Measurements from ENCODE around the gene PLCD1. TPM values are rescaled to one million over a fixed set of nuclear protein-coding genes. Genes with fewer than 3 reads are reported as not detected.
A peak's percentile ranks its signal among the peaks of the same experiment; 100 is the strongest.
"Not testable (repeated sequence)": the region's sequence is repeated elsewhere in the genome, so short reads cannot be mapped to it uniquely, and the experiment has no call there.

Gene PLCD1
- total RNA-seq, 1 donor from 2014 or later, result 28.7 TPM

DNA sequence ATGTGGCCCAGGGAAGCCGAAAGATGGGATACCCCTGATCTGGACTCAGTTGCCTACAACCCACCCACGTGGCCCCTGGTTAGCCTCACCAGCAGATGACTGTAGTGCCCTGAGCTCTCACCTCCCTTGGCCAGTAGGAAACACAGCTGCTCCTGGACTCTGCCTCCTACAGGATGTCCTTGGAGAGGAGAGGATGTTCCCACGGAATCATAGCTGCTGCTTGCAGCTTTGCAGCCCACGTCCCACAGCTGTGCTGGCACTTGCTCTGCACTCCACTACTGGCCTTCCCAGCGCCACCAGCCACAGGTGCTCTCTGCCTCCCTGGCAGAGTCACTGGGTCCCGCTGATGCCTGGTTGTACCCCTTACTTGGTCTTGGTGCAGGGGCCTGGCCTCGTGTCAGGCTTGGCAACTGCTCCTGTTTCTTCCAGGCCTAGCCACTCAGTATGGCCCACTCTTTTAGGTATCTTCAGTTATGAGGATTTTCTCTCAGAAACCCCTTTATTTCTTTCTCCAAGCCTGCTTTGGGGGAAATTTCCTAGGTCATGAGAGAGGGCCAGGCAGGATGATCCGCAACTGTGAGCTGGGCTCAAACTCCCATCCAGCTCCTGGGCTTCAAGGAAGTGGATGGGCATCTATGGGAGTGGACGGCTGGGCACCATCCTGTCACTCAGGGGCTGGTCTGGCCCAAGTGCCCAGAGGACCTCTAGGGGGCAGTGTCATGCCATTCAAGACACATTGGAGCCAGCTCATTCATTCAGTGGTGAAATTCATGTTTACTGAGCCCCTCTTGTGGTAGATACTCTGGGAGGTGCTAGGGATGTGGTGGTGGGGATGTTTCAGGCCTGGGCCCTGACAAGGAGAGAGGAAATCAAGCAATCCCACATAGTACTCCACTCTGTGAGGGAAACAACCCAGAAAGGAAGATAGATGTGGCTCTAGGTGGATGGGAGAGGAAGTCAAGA, 55.0 kb downstream of the PLCD1 start:
- H3K9me3 Mint-ChIP-seq, result no peaks in the 10 kb centered on the region
- peaks cover 30% of the 10 kb centered on the region for H3K36me3 Mint-ChIP-seq
- H3K4me1 Mint-ChIP-seq (ENCODE audit: unreplicated experiment), result peaks cover 17% of the 10 kb centered on the region
- H3K4me3 Mint-ChIP-seq, result peak overlapping the region; percentile 24
- no peaks in the 10 kb centered on the region for H3K27me3 Mint-ChIP-seq
- TF ChIP-seq, protein P1, sequence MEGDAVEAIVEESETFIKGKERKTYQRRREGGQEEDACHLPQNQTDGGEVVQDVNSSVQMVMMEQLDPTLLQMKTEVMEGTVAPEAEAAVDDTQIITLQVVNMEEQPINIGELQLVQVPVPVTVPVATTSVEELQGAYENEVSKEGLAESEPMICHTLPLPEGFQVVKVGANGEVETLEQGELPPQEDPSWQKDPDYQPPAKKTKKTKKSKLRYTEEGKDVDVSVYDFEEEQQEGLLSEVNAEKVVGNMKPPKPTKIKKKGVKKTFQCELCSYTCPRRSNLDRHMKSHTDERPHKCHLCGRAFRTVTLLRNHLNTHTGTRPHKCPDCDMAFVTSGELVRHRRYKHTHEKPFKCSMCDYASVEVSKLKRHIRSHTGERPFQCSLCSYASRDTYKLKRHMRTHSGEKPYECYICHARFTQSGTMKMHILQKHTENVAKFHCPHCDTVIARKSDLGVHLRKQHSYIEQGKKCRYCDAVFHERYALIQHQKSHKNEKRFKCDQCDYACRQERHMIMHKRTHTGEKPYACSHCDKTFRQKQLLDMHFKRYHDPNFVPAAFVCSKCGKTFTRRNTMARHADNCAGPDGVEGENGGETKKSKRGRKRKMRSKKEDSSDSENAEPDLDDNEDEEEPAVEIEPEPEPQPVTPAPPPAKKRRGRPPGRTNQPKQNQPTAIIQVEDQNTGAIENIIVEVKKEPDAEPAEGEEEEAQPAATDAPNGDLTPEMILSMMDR (conservative IDR thresholded peaks at IDR 0.05), result peak; percentile 82
- H3K27ac Mint-ChIP-seq, result peak overlapping the region; percentile 88
- DNase-seq (ENCODE audit: extremely low spot score, unreplicated experiment), result no peak

DNA sequence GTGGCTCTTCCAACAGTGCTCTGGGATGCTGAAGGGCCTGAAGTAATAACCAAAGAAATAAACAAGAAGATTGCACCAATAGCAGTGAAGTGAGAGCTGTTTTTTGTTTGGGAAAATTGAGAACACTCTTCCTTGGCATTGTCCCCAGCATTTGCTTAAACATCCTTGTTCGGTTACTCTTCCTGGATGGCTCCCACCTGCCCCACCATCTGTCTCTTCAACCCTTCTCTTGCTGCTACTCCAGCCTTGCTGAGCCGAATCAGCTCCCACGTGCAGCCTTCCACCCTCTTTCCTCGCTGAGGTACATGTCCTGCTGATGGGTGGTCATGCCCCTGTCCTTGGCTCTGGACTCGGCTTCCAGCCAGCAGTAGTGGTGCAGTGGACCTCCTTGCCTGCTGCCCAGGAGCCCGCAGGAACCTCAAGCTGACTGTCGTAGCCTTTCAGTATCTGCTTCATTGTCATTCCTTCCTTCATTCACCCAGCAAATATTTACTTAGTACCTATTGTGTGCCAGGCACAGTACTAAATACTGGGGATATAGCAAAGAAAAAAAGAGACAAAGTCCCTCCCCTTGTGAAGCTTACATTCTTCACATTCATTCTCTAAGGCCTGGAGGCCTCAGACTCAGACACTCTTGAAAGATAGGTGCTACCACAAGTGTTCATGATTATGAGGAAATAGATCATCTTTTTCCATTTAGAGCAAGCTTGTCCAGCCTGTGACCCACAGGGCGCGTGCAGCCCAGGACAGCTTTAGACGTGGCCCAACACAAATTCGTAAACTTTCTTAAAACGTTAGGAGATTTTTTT, 56.0 kb downstream of the PLCD1 start:
- no peak for DNase-seq (ENCODE audit: extremely low spot score, unreplicated experiment)
- no peaks in the 10 kb centered on the region for H3K27me3 Mint-ChIP-seq
- H3K9me3 Mint-ChIP-seq, result no peaks in the 10 kb centered on the region
- TF ChIP-seq, protein P1 (conservative IDR thresholded peaks at IDR 0.05), result no peak
- H3K4me3 Mint-ChIP-seq, result peak overlapping the region; percentile 24
- H3K36me3 Mint-ChIP-seq, result peaks cover 32% of the 10 kb centered on the region
- peaks cover 23% of the 10 kb centered on the region for H3K4me1 Mint-ChIP-seq (ENCODE audit: unreplicated experiment)
- H3K27ac Mint-ChIP-seq, result peak overlapping the region; percentile 88

DNA sequence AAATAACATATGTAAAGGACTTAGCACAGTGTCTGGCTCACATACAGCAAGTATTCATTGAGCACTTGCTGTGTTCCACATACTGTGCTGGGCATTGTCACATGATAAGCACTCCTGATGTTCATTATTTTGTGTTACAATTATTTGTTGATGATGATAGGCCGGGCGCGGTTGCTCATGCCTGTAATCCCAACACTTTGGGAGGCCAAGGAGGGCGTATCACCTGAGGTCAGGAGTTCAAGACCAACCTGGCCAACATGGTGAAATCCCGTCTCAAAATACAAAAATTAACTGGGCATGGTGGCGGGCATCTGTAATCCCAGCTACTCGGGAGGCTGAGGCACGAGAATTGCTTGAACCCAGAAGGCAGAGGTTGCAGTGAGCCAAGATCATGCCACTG, 57.4 kb downstream of the PLCD1 start:
- H3K27ac Mint-ChIP-seq; DNase-seq (ENCODE audit: extremely low spot score, unreplicated experiment); H3K9me3 Mint-ChIP-seq; H3K4me3 Mint-ChIP-seq; H3K27me3 Mint-ChIP-seq: not testable (repeated sequence)
- H3K4me1 Mint-ChIP-seq (ENCODE audit: unreplicated experiment), result peaks cover 23% of the 10 kb centered on the region
- H3K36me3 Mint-ChIP-seq, result peaks cover 31% of the 10 kb centered on the region

DNA sequence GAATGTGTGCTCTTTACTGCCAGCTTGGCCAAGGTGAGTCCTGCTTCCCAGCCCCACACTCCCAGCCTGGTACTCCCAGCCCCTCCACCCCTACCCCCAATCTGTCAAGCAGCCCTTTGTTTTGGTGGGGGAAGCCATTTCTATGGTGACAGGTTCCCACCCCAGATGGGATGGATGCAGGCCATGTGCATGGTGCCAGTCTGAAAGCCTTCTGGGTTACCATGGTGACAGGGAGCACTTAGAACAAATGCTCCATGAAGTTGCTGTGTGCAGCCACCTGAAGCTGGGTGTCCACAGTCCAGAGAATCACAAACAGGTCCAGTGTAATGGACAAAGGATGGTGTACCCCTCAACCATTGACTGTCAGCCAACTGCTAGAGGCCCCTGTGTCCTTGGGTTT, 58.0 kb downstream of the PLCD1 start:
- Mint-ChIP-seq H3K4me3 (no peak overlapping the region), H3K27me3 (no peaks in the 10 kb centered on the region), H3K4me1 (ENCODE audit: unreplicated experiment) (peaks cover 28% of the 10 kb centered on the region), H3K36me3 (peaks cover 34% of the 10 kb centered on the region), H3K27ac (no peak overlapping the region), H3K9me3 (no peaks in the 10 kb centered on the region)
- TF ChIP-seq, protein P1 (conservative IDR thresholded peaks at IDR 0.05), result no peak
- no peak for DNase-seq (ENCODE audit: extremely low spot score, unreplicated experiment)

DNA sequence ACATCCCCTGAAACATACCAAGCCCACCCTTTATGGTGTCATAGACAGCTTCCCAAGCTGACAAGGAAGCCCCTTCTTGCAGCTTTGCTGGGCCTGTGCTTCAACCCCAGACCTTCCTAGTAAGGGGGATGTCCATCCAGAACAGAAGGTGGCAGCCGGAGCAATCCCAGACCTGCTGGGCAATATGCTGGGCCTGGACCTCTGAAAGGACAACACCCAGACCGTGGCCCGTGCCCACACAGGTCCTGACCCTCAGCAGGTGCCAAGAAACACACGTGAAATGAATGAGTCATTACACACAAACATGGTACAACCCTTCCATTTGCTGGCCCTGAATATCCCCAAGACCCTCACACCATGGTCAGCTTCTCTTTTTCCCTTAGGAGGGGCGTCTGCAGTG, 58.6 kb downstream of the PLCD1 start:
- Mint-ChIP-seq H3K36me3 (peaks cover 37% of the 10 kb centered on the region), H3K27ac (no peak overlapping the region)

More for the DNA sequence above, 58.6 kb downstream of the PLCD1 start:
- no peak for DNase-seq (ENCODE audit: extremely low spot score, unreplicated experiment)
- no peaks in the 10 kb centered on the region for H3K9me3 Mint-ChIP-seq
- no peaks in the 10 kb centered on the region for H3K27me3 Mint-ChIP-seq
- TF ChIP-seq, protein P1 (conservative IDR thresholded peaks at IDR 0.05), result no peak
- peaks cover 29% of the 10 kb centered on the region for H3K4me1 Mint-ChIP-seq (ENCODE audit: unreplicated experiment)
- no peak overlapping the region for H3K4me3 Mint-ChIP-seq

Measured in type B pancreatic cell (in vitro differentiated cells).